A673 (cell line): ENCODE data around the gene TLR5.

Experiments used
- EZH2 ChIP-seq: fragments of 200-600 bp; sonication (generic); IDR thresholded peaks from 2 replicates; pipeline ENCODE4 v1.6.1; 2017; ENCODE audit warnings: borderline replicate concordance, low read depth, mild to moderate bottlenecking, mixed read lengths, antibody characterized with exemption, low read length; ENCODE audit not compliant: poor library complexity, severe bottlenecking
- TF ChIP-seq, protein P1 (sequence below): fragments of 300-800, 200-600 bp; sonication (generic); conservative IDR thresholded peaks from 2 replicates; pipeline ENCODE4 v1.5.1; 2017; ENCODE audit warnings: low read depth, mild to moderate bottlenecking, antibody characterized with exemption, low read length, moderate library complexity, mixed read lengths

DNA sequence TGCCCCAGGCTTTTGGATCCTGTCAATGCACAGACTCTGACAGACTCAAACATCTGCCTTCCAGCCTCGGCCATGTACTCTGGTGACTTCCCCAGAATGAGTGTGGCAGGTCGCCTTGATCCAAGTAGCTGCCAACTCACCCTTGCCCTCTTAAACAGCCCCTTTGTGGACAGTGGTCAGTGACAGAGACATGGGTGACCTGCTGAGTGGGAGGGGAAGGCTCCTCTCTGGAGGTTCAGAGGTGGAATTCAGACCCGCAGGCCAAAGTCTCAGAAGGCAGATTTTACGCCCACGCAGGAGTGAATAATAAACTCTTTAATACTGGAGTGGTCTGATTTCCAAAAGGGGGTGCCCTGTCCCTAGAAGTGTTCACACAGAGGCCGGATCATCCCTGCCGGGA, 63.5 kb downstream of the TLR5 start:
- TF ChIP-seq, protein P1, sequence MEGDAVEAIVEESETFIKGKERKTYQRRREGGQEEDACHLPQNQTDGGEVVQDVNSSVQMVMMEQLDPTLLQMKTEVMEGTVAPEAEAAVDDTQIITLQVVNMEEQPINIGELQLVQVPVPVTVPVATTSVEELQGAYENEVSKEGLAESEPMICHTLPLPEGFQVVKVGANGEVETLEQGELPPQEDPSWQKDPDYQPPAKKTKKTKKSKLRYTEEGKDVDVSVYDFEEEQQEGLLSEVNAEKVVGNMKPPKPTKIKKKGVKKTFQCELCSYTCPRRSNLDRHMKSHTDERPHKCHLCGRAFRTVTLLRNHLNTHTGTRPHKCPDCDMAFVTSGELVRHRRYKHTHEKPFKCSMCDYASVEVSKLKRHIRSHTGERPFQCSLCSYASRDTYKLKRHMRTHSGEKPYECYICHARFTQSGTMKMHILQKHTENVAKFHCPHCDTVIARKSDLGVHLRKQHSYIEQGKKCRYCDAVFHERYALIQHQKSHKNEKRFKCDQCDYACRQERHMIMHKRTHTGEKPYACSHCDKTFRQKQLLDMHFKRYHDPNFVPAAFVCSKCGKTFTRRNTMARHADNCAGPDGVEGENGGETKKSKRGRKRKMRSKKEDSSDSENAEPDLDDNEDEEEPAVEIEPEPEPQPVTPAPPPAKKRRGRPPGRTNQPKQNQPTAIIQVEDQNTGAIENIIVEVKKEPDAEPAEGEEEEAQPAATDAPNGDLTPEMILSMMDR = no peak
- no peak for TF ChIP-seq EZH2
